Neuronal stem cell (in vitro differentiated cells): ENCODE data around the gene CTSH.

Source experiments
- DNase-seq: peaks from one replicate; pipeline ENCODE4 v3.0.0-alpha.2; 2013; ENCODE audit warnings: low spot score
- H2AFZ ChIP-seq: one replicate; pipeline ENCODE4 v1.6.1; 2013; ENCODE audit warnings: mild to moderate bottlenecking, low read length, inconsistent platforms
- H2AK5ac ChIP-seq: 2 replicates; pipeline ENCODE4 v1.6.1; 2013; ENCODE audit warnings: low read depth, mild to moderate bottlenecking, inconsistent platforms, low read length, moderate library complexity, mixed read lengths
- H2BK120ac ChIP-seq: 2 replicates; pipeline ENCODE4 v1.6.1; 2013; ENCODE audit warnings: low read depth, mild to moderate bottlenecking, inconsistent platforms, low read length, moderate library complexity, mixed read lengths
- H2BK12ac ChIP-seq: one replicate; pipeline ENCODE4 v1.6.1; 2013; ENCODE audit warnings: low read length, inconsistent platforms
- H2BK15ac ChIP-seq: 2 replicates; pipeline ENCODE4 v1.6.1; 2013; ENCODE audit warnings: mild to moderate bottlenecking, low read length, inconsistent platforms, mixed read lengths
- H2BK5ac ChIP-seq: one replicate; pipeline ENCODE4 v1.6.1; 2013; ENCODE audit warnings: inconsistent platforms, mild to moderate bottlenecking, low read length, moderate library complexity
- H3K14ac ChIP-seq: one replicate; pipeline ENCODE4 v1.6.1; 2013; ENCODE audit warnings: low read length, inconsistent platforms
- H3K18ac ChIP-seq: 2 replicates; pipeline ENCODE4 v1.6.1; 2013; ENCODE audit warnings: low read length, inconsistent platforms
- H3K23ac ChIP-seq: 2 replicates; pipeline ENCODE4 v1.6.1; 2013; ENCODE audit warnings: low read depth, mild to moderate bottlenecking, mixed read lengths, low read length, inconsistent platforms; ENCODE audit not compliant: poor library complexity
- H3K27ac ChIP-seq: replicated peaks from 3 replicates; pipeline ENCODE4 v1.5.1; 2013; ENCODE audit warnings: low read length, inconsistent platforms
- H3K27me3 ChIP-seq, 3 experiments: 2 replicates each; pipeline ENCODE4 v1.6.1; 2013; ENCODE audit warnings: low read length in 3 of 3, mild to moderate bottlenecking in 2 of 3, inconsistent platforms in 1 of 3, low read depth in 1 of 3, mixed read lengths in 1 of 3, moderate library complexity in 1 of 3; ENCODE audit not compliant: control insufficient read depth in 3 of 3, insufficient read depth in 3 of 3
- H3K36me3 ChIP-seq, 2 donors: replicated peaks in 1 of 2; 2 replicates each; pipeline ENCODE4 v1.6.1; 2013; ENCODE audit warnings: low read length in 2 of 2; ENCODE audit not compliant: control insufficient read depth in 2 of 2, insufficient read depth in 2 of 2
- H3K4ac ChIP-seq: 2 replicates; pipeline ENCODE4 v1.6.1; 2013; ENCODE audit warnings: inconsistent platforms, mild to moderate bottlenecking, low read length, moderate library complexity
- H3K4me1 ChIP-seq, 2 donors: 1 replicate in 1 of 2; 2 replicates in 1 of 2; pipeline ENCODE4 v1.6.1; 2013; ENCODE audit warnings: low read length in 2 of 2, low read depth in 1 of 2; ENCODE audit not compliant: control insufficient read depth in 2 of 2, insufficient read depth in 1 of 2
- H3K4me2 ChIP-seq: one replicate; pipeline ENCODE4 v1.6.1; 2013; ENCODE audit warnings: mild to moderate bottlenecking, low read length, inconsistent platforms; ENCODE audit not compliant: insufficient read depth, poor library complexity, severe bottlenecking
- H3K4me3 ChIP-seq, 2 donors: 2 replicates each; pipeline ENCODE4 v1.5.1; 2013; ENCODE audit warnings: low read length in 2 of 2, mild to moderate bottlenecking in 2 of 2, inconsistent platforms in 1 of 2, moderate library complexity in 1 of 2
- H3K79me1 ChIP-seq: one replicate; pipeline ENCODE4 v1.6.1; 2013; ENCODE audit warnings: low read depth, mild to moderate bottlenecking, inconsistent platforms, low read length, moderate library complexity
- H3K9ac ChIP-seq: one replicate; pipeline ENCODE4 v1.6.1; 2013; ENCODE audit warnings: mild to moderate bottlenecking, low read depth, low read length, inconsistent platforms; ENCODE audit not compliant: poor library complexity
- H3K9me3 ChIP-seq, 2 donors: replicated peaks in 1 of 2; 2 replicates each; pipeline versions ENCODE3 to v1.6.1; 2013; ENCODE audit warnings: low read length in 2 of 2, mild to moderate bottlenecking in 2 of 2, inconsistent platforms in 1 of 2, low read depth in 1 of 2, mixed read lengths in 1 of 2, moderate library complexity in 1 of 2; ENCODE audit not compliant: control insufficient read depth in 2 of 2, insufficient read depth in 1 of 2
- H4K8ac ChIP-seq: one replicate; pipeline ENCODE4 v1.6.1; 2013; ENCODE audit warnings: low read depth, mild to moderate bottlenecking, inconsistent platforms, low read length, moderate library complexity
- H4K91ac ChIP-seq: one replicate; pipeline ENCODE4 v1.6.1; 2013; ENCODE audit warnings: low read length, low read depth, mild to moderate bottlenecking, inconsistent platforms; ENCODE audit not compliant: poor library complexity
- WGBS, 2 donors: extraction: QIAGEN DNeasy Blood & Tissue Kit; methylation state at CpG; one replicate each; pipeline ENCODE4 v1.1.7; 2013; ENCODE audit warnings: missing lambda C conversion rate in 2 of 2, mixed read lengths in 1 of 2; ENCODE audit not compliant: insufficient read length in 2 of 2, insufficient replicate concordance in 1 of 2; ENCODE audit errors: extremely low coverage in 2 of 2; 5-methylcytosine and 5-hydroxymethylcytosine counted together

Gene CTSH

GRCh38 chr15:78880813-78881212 is 64.0 kb downstream of the CTSH start:
- H3K23ac ChIP-seq, result no peak overlapping the region
- H2BK120ac ChIP-seq, result no peak overlapping the region
- no peak overlapping the region for H3K4me3 ChIP-seq
- H3K36me3 ChIP-seq, result peaks cover 6 to 91% of the 10 kb centered on the region in 2 donors
- no peak overlapping the region for H3K14ac ChIP-seq
- H2BK15ac ChIP-seq, result no peak overlapping the region
- H2BK12ac ChIP-seq, result no peak overlapping the region
- H2AK5ac ChIP-seq, result no peak overlapping the region
- H3K27ac ChIP-seq, result no peak overlapping the region
- no peaks in the 10 kb centered on the region for H3K27me3 ChIP-seq
- DNase-seq, result no peak
- H3K9me3 ChIP-seq, result peaks cover 0 to 7% of the 10 kb centered on the region in 2 donors
- no peak overlapping the region for H3K18ac ChIP-seq
- peaks cover 0 to 10% of the 10 kb centered on the region in 2 donors for H3K4me1 ChIP-seq
- no peak overlapping the region for H2AFZ ChIP-seq
- H4K91ac ChIP-seq, result no peak overlapping the region
- no peak overlapping the region for H3K4me2 ChIP-seq
- no peak overlapping the region for H2BK5ac ChIP-seq
- H4K8ac ChIP-seq, result no peak overlapping the region
- no peak overlapping the region for H3K4ac ChIP-seq
- peaks cover 2% of the 10 kb centered on the region for H3K79me1 ChIP-seq
- WGBS, 2 donors, result no CpG with 5 or more reads among the region's 1 CpG
- no peak overlapping the region for H3K9ac ChIP-seq

- Histone ChIP-seq H3K36me3 (peaks cover 6 to 85% of the 10 kb centered on the region in 2 donors), H3K4ac (no peak overlapping the region), H2BK120ac (no peak overlapping the region), H3K9ac (no peak overlapping the region), H4K91ac (no peak overlapping the region), H2BK5ac (no peak overlapping the region), H2BK12ac (no peak overlapping the region), H3K23ac (no peak overlapping the region), H2AFZ (no peak overlapping the region), H3K4me2 (no peak overlapping the region), H2AK5ac (no peak overlapping the region), H2BK15ac (no peak overlapping the region), H3K18ac (no peak overlapping the region), H3K9me3 (peaks cover 0 to 7% of the 10 kb centered on the region in 2 donors), H3K27me3 (no peaks in the 10 kb centered on the region), H3K4me1 (peaks cover 0 to 12% of the 10 kb centered on the region in 2 donors), H3K27ac (no peak overlapping the region), H4K8ac (no peak overlapping the region), H3K4me3 (no peak overlapping the region), H3K79me1 (peaks cover 2% of the 10 kb centered on the region), H3K14ac (no peak overlapping the region)
- DNase-seq, result no peak
These were observed 64.7 kb downstream of the CTSH start for GRCh38 chr15:78880242-78880533.

DNA sequence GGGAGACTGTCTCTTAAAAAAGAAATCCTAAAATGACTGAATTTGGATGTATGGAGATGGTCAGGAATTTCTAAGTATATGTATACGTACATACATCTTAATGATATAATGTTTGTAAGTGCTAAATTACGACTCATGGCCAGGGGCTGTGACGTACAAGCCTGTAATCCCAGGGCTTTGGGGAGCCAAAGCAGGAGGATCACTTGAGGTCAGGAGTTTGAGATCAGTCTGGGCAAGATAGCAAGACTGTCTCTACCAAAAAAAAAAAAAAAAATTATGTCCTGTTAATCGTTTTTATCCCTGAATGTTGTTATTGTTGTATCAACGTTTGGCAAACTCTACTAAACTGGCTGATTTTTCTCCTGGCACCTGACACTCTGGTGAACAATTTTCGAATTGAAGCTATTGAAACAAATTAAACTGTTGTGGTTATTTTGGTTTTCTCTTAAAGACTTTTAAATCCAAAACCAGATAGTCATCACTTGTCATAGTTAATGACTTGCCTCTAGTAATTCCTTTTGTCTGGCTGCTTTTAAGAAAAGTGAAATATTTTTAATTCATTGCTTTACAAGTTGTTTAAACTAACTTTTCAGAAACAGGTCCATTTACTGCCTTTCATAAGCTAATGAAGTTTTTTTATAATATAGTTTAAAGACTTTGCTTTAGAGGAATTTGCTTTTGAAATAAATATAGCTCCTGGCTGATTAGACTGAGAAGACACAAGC is 65.2 kb downstream of the CTSH start:
- H3K4me3 ChIP-seq, result no peak overlapping the region

GRCh38 chr15:78878356-78878755 is 66.5 kb downstream of the CTSH start:
- peaks cover 2 to 66% of the 10 kb centered on the region in 2 donors for H3K36me3 ChIP-seq
- no peak overlapping the region for H2BK120ac ChIP-seq
- no peak for DNase-seq
- H3K4me3 ChIP-seq, result no peak overlapping the region
- H2BK12ac ChIP-seq, result no peak overlapping the region
- no peaks in the 10 kb centered on the region for H3K27me3 ChIP-seq
- H4K8ac ChIP-seq, result no peak overlapping the region
- H3K14ac ChIP-seq, result no peak overlapping the region
- H3K79me1 ChIP-seq, result no peaks in the 10 kb centered on the region
- no peak overlapping the region for H2AFZ ChIP-seq
- H3K4me2 ChIP-seq, result no peak overlapping the region
- H3K9ac ChIP-seq, result no peak overlapping the region
- H2BK15ac ChIP-seq, result no peak overlapping the region
- H3K27ac ChIP-seq, result no peak overlapping the region
- no peak overlapping the region for H3K18ac ChIP-seq
- no peak overlapping the region for H3K23ac ChIP-seq
- H3K4me1 ChIP-seq, result peaks cover 2 to 14% of the 10 kb centered on the region in 2 donors
- H2BK5ac ChIP-seq, result no peak overlapping the region
- no peak overlapping the region for H4K91ac ChIP-seq
- no peak overlapping the region for H3K4ac ChIP-seq
- no peak overlapping the region for H2AK5ac ChIP-seq
- no CpG with 5 or more reads among the region's 1 CpG for WGBS, 2 donors
- peaks cover 0 to 7% of the 10 kb centered on the region in 2 donors for H3K9me3 ChIP-seq

More for the DNA sequence above, 65.2 kb downstream of the CTSH start:
- no peak overlapping the region for H3K4ac ChIP-seq
- H3K79me1 ChIP-seq, result no peaks in the 10 kb centered on the region
- no peak overlapping the region for H3K23ac ChIP-seq
- no peak overlapping the region for H3K9ac ChIP-seq
- no peak overlapping the region for H2BK5ac ChIP-seq
- no peak overlapping the region for H3K27ac ChIP-seq
- no peak overlapping the region for H2BK12ac ChIP-seq
- no peaks in the 10 kb centered on the region for H3K27me3 ChIP-seq
- no peak overlapping the region for H3K4me2 ChIP-seq
- peaks cover 2 to 14% of the 10 kb centered on the region in 2 donors for H3K4me1 ChIP-seq
- H3K18ac ChIP-seq, result no peak overlapping the region
- DNase-seq, result no peak
- H4K91ac ChIP-seq, result no peak overlapping the region
- peaks cover 4 to 80% of the 10 kb centered on the region in 2 donors for H3K36me3 ChIP-seq
- no peak overlapping the region for H3K14ac ChIP-seq
- no peak overlapping the region for H4K8ac ChIP-seq
- no peak overlapping the region for H2AFZ ChIP-seq
- WGBS, 2 donors, result no CpG with 5 or more reads among the region's 6 CpGs
- H2BK120ac ChIP-seq, result no peak overlapping the region
- H2BK15ac ChIP-seq, result no peak overlapping the region
- peaks cover 0 to 7% of the 10 kb centered on the region in 2 donors for H3K9me3 ChIP-seq
- no peak overlapping the region for H2AK5ac ChIP-seq
